ENCODE data around the gene GLT1D1.

Gene GLT1D1

GRCh38 chr12:128959901-128960300, 106.6 kb downstream of the GLT1D1 start:
- DNase-seq (ENCODE audit: extremely low read depth in 1 of 2, low read depth in 1 of 2), result no peak

GRCh38 chr12:128961308-128961902, 108.1 kb downstream of the GLT1D1 start:
- DNase-seq (ENCODE audit: extremely low read depth in 1 of 2, low read depth in 1 of 2), result no peak

GRCh38 chr12:128961957-128962356, 108.7 kb downstream of the GLT1D1 start:
- DNase-seq (ENCODE audit: extremely low read depth in 1 of 2, low read depth in 1 of 2), result no peak

DNA sequence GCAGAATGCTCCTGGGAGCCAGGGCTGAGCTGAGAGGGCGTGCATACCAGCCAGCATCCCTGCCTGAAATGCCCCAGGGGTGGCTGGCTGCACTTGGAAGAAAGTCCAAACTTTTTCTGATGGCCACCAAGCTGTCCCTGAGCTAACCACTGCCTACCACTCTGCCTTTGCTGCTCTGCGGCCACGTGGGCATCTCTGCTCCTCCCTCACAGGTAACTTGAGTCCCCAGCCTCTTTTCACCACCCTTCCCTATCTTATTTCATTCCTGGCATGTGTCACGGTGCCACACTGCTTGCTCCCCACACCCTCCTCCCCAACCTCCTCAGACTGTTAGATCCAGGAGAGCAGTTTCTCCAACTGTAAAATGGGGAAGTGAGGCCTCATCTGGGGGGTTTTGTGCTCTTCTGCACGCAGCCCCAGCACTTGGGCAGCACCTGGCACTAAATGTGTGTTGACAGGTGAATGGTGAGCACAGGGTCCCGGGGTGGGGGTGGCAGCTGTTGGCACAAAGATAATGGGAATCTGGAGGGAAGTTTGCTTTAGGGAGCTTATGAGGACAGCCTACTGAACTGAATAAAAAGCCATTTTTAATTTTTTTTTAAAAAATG, 113.0 kb downstream of the GLT1D1 start:
- DNase-seq (ENCODE audit: extremely low read depth in 1 of 2, low read depth in 1 of 2), result no peak

- DNase-seq (ENCODE audit: extremely low read depth in 1 of 2, low read depth in 1 of 2), result no peak
Observed at GRCh38 chr12:128968668-128969067, 115.4 kb downstream of the GLT1D1 start.

DNA sequence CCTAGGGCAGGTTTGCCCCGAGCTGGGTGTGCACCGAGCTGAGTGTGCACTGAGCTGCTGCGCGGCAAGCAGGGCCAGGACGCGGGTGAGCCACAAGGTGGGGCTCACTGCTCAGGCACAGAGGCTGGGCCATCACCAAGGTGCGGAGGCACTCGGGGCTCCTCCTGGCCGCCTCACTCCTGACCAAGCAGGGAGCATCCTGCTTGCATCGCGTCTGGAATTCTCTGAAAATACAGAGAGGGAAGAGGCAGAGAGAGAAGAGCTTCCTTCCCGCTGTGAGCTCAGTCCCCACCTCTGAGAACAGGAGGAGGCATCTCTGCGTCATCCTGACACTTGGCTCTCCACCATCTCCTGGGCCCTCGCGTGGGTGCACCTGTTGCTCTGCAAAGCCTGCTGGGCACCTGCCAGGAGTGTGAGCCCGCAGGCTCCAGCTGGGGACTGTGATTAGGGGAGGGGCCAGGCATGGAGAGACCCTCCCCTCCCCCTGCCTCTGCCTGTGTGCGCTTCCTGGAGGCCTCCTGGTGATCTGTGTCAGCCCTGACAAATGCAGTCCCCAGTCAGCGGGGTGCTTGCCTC, 116.3 kb downstream of the GLT1D1 start:
- DNase-seq (ENCODE audit: extremely low read depth in 1 of 2, low read depth in 1 of 2), result no peak

GRCh38 chr12:128970110-128970509, 116.8 kb downstream of the GLT1D1 start:
- no peak for DNase-seq (ENCODE audit: extremely low read depth in 1 of 2, low read depth in 1 of 2)

- no peak for DNase-seq (ENCODE audit: extremely low read depth in 1 of 2, low read depth in 1 of 2)
Observed at GRCh38 chr12:128970941-128971340, 117.7 kb downstream of the GLT1D1 start.

GRCh38 chr12:128971802-128972201, 118.5 kb downstream of the GLT1D1 start:
- no peak for DNase-seq (ENCODE audit: extremely low read depth in 1 of 2, low read depth in 1 of 2)

- DNase-seq (ENCODE audit: extremely low read depth in 1 of 2, low read depth in 1 of 2), result no peak
Observed at GRCh38 chr12:128973883-128974681, 120.8 kb downstream of the GLT1D1 start.

GRCh38 chr12:128974881-128975280, 121.6 kb downstream of the GLT1D1 start:
- no peak for DNase-seq (ENCODE audit: extremely low read depth in 1 of 2, low read depth in 1 of 2)

GRCh38 chr12:128976120-128976738, 123.0 kb downstream of the GLT1D1 start:
- DNase-seq (ENCODE audit: extremely low read depth in 1 of 2, low read depth in 1 of 2), result no peak

DNA sequence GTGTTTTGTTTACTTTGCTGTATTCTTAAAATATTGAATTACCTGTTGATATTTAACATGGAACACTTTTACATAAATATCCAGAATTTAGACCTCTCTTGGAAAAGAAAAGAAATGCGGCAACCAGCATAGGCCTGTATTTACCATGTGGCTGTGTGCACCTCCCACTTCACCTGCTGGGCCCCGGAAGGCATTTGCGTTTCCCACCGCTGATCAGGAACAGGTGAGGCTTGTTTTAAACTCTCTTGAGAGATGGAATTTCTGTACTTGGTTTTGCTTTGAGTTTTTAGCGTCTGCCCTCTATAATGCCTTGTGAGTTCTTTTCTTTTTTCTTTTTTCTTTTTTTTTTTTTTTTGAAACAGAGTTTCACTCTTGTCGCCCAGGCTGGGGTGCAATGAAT, 124.2 kb downstream of the GLT1D1 start:
- no peak for DNase-seq (ENCODE audit: extremely low read depth in 1 of 2, low read depth in 1 of 2)

- no peak for DNase-seq (ENCODE audit: extremely low read depth in 1 of 2, low read depth in 1 of 2)
Observed at GRCh38 chr12:128978067-128978466, 124.8 kb downstream of the GLT1D1 start.

DNA sequence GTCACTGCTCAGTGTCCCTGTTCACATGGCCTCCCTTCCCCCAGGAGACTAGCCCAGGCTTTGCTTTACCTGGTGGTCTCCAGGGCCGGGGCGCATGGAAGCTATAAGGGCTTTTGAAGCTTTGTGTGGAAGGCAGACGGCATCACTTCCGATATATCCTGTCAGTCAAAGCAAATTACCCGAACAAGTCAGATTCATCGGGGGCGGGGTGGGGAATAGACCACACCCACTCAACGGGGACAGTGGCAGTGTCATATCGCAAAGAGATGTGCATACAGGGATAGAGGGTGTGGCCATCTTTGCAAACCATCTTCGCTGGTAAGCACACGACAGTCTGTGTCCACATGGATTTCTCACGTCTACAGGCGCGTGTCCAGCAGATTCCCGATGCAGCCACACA, 127.3 kb downstream of the GLT1D1 start:
- DNase-seq (ENCODE audit: extremely low read depth in 1 of 2, low read depth in 1 of 2), result no peak

DNA sequence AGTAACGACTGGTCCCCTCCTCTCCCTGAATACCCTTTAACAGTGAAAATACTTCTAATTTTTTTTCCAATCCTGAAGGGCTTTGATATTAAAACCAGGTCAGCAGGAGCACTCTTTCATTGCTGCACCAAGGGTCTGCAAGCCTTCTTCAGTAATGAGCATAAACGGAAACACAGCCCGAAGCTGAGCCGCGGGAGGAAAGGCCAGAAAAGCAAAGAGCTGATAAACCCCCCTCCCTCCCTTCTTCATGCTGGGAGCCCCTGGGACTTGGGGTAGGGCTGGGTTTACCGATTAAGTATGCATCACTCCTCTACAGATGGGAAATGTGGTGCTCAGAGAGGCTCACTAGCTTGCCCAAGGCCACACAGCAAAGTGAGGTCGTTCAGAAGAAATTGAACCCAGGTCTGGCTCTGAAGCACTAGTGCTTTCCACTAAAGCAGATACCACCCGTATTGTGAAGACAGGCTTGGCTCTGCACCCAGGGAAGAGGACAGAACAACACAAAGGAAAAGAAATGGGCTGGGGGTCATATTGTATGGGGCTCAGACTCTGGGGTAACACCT, 128.8 kb downstream of the GLT1D1 start:
- no peak for DNase-seq (ENCODE audit: extremely low read depth in 1 of 2, low read depth in 1 of 2)

DNA sequence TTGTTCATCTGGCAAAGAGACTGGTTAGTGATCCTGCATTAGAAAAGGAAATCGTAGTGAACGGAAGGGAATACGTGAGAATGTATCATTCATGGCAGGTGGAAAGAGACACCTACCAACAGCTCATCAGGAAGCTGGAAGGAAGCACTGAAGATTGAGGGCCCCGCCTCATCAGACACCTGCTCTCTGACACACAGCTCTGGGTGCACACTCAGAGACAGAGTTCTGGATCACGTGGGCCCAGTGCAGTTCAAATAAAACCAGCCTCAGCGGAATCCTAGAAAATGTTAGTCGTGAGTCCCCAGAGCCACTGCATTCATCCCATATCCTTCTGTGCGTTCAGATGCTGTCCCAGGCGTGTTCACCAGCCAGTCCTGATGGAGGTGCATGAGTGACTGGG, 129.7 kb downstream of the GLT1D1 start:
- no peak for DNase-seq (ENCODE audit: extremely low read depth in 1 of 2, low read depth in 1 of 2)

DNA sequence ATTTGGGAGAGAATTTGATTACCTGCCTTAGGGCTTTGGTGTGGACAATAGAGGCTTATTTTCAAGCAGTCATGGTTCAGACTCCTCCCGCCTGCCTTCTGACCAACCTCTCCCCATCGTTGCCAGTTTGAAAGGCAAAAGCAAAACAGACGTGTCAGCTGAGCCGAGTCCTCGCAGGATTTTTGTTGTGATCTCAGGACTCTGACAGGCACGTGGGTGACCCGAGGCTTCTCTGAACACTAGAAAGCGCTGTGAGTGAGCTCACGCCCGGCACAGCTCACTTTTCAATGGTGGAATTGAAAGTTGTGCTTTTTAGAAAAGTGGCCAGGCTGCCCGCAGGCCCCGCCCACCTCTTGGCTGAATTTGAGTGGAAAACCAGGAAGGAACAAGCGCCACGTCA, 130.1 kb downstream of the GLT1D1 start:
- no peak for DNase-seq (ENCODE audit: extremely low read depth in 1 of 2, low read depth in 1 of 2)

DNA sequence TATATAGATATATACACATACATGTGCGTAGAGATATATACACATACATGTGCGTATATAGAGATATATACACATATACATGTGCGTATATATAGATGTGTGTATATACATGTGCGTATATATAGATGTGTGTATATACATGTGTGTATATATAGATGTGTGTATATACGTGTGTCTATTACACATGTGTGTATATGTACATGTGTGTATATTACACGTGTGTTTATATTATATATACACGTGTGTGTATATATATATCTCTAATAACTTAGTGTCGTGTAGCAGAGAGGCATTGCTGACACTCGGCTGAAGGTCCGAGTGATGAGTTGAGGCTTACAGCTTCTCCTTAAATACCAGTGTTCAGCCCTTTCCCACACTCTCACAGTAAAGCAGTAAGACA, 133.7 kb downstream of the GLT1D1 start:
- no peak for DNase-seq (ENCODE audit: extremely low read depth in 1 of 2, low read depth in 1 of 2)

DNA sequence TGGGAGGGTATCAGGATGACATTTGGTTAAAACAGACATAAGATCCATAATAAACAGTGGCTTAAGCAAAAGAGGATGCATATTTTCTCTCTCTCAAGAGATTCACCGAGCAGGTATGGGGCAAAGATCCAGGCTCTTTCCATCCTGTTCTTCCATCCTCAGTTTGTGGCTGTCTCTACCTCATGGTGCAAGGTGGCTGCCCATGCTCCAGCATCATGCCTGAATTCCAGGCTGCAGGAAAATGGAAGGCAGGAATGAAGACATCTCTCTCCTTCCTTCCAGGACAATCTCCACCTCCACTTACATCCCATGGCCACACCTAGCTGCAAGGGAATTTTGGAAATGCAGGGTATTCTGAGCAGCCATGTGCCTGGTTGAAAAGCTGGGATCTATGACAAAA, 136.0 kb downstream of the GLT1D1 start:
- no peak for DNase-seq (ENCODE audit: extremely low read depth in 1 of 2, low read depth in 1 of 2)

GRCh38 chr12:128991716-128992115, 138.4 kb downstream of the GLT1D1 start:
- DNase-seq (ENCODE audit: extremely low read depth in 1 of 2, low read depth in 1 of 2), result no peak
